ENCODE measurements around the gene FDPS.
"Not testable (repeated sequence)": the region's sequence is repeated elsewhere in the genome, so short reads cannot be mapped to it uniquely, and the experiment has no call there.

The FDPS gene

GRCh38 chr1:155316922-155317321 is 8.3 kb downstream of the FDPS start:
- no peak for DNase-seq (ENCODE audit: insufficient read length, low spot score)
- FAIRE-seq, result no peak

DNA sequence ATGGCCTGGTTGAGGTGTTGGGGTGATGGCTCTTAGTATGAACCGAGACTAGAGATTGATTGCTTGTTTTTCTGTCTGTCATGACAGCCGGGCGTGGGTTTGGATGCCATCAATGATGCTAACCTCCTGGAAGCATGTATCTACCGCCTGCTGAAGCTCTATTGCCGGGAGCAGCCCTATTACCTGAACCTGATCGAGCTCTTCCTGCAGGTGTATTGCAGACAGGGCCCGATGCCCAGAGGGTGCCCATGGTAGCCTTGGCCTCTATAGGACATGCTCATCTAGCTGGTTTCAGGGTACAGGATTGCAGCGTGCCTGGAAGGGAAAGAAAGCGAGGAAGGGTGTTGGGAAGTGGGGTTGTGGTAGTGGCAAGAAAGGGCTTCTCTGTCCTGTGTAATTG is 9.4 kb downstream of the FDPS start:
- no peak for DNase-seq (ENCODE audit: insufficient read length, low spot score)
- FAIRE-seq, result no peak

- FAIRE-seq, result no peak
- DNase-seq (ENCODE audit: insufficient read length, low spot score), result no peak
Measured at GRCh38 chr1:155319536-155319935, 10.9 kb downstream of the FDPS start.

- FAIRE-seq, result no peak
Measured at GRCh38 chr1:155320252-155320651, 11.6 kb downstream of the FDPS start.

DNA sequence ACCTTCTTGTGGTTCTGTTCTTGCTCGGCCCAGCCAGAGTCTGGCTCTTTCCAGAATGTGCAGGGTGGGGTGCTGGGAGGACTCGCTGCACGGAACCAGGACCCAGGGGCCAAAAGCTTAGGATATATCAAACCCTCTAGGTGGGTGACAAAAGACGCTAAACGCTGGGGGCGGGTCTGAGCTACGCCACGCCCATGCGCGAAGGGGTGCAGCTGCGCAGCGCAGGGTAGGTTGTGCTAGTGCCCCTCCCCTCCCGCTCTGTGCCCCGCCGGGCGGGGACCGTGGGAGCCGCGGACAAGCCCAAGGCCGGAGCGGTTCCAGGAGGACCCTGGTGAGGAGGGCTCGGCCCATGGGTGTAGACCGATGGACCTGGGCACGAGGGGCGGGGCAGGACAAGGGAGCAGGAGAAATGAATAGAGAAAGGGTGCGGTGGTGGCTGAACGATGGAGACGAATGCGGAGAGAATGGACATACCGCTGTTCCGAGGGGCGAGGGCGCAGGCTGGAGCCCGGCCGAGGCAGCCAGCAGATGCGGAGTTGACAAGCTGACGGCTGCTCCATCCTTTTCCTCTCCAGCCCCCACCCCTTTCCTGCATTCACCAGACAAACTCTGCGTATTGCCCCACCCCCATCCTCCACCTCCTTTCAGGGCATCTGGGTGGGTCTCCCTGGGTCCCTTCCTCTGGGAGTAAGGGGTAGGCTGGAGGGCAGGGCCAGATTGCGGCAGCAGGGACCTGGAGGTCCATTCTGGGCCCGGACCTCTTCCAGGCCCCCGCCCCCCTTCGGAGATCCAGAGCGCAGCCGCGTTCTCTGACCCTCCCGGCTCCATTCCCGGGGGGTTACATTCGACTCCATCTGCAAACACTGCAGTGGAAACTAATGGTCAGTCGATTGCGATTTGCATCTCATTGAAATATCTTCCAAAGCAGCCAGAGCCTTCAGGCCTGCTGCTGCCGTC is 12.3 kb downstream of the FDPS start, which contains the start of gene RUSC1:
RUSC1 (plus strand) TSS at position 234 of the 957 bp plus-strand sequence. CDS start 880 bp downstream, outside the sequence.
- no peak for DNase-seq (ENCODE audit: insufficient read length, low spot score)
- no peak for FAIRE-seq

More at GRCh38 chr1:155320252-155320651, 11.6 kb downstream of the FDPS start:
- DNase-seq (ENCODE audit: insufficient read length, low spot score), result no peak

DNA sequence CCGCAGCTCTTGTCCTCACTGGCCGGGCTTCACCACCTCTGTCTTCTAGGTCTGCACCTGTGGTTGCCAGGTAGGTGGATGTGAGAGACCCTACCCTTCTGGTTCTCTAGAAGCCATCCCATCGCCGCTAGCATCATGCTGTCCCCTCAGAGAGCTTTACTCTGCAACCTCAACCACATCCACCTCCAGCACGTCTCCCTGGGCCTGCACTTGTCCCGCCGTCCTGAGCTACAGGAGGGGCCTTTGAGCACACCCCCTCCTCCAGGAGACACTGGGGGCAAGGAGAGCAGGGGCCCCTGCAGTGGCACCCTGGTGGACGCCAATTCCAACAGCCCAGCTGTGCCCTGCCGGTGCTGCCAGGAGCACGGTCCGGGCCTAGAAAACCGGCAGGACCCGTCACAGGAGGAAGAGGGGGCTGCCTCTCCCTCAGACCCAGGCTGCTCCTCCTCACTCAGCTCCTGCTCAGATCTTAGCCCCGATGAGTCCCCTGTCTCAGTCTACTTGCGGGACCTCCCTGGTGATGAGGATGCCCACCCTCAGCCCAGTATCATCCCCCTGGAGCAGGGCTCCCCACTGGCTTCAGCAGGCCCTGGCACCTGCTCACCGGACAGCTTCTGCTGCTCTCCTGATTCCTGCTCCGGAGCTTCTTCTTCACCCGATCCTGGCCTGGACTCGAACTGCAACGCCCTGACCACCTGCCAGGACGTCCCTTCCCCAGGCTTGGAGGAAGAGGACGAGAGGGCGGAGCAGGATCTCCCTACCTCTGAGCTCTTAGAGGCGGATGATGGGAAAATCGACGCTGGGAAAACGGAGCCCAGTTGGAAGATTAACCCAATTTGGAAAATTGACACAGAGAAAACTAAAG is 13.2 kb downstream of the FDPS start:
- FAIRE-seq (no peak), DNase-seq (ENCODE audit: insufficient read length, low spot score) (no peak)

- DNase-seq (ENCODE audit: insufficient read length, low spot score) (peak; percentile 19), FAIRE-seq (no peak)
Measured at GRCh38 chr1:155322571-155322952, 13.9 kb downstream of the FDPS start.

- peak; percentile 4 for FAIRE-seq
- peak; percentile 76 for DNase-seq (ENCODE audit: insufficient read length, low spot score)
Measured at GRCh38 chr1:155322953-155323728, 14.5 kb downstream of the FDPS start.

DNA sequence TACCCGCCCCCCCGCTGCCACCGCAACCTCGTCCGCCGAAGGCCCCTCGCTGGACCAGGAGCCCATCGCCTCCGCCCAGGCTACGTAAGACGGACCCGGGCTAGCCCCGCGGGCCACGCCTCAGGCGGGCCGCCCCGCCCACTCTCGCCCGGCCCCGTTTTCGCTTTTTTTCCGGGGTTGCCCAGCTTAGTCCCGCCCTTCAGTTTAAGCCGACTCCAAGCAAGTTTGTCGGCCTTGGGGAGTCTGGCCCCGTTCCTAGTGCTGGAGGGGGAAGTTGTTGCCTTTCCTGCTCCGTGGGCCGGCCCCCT is 15.0 kb downstream of the FDPS start:
- DNase-seq (ENCODE audit: insufficient read length, low spot score), result peak; percentile 78
- peak; percentile 77 for FAIRE-seq

GRCh38 chr1:155324037-155324716 is 15.5 kb downstream of the FDPS start:
- peak; percentile 69 for FAIRE-seq
- peak; percentile 95 for DNase-seq (ENCODE audit: insufficient read length, low spot score)

- no peak for FAIRE-seq
- DNase-seq (ENCODE audit: insufficient read length, low spot score), result peak; percentile 49
Measured at GRCh38 chr1:155324717-155325602, 16.3 kb downstream of the FDPS start.

DNA sequence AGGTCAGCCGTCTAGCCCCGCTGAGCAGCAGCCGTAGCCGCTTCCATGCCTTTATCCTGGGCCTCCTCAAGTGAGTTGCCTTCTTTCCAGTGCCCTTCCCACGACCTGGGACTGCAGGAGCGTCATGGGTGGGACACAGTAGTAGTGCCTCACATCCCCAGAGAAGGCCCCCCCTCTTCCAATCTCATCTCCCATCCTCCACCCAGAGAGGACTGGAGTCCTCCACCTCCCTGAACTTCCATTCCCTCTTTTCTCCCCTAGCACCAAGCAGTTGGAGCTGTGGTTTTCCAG is 16.9 kb downstream of the FDPS start:
- FAIRE-seq (no peak), DNase-seq (ENCODE audit: insufficient read length, low spot score) (no peak)

GRCh38 chr1:155326020-155326526 is 17.4 kb downstream of the FDPS start:
- no peak for FAIRE-seq

GRCh38 chr1:155326631-155327037 is 18.0 kb downstream of the FDPS start:
- FAIRE-seq, result no peak
- DNase-seq (ENCODE audit: insufficient read length, low spot score), result no peak

More at GRCh38 chr1:155326020-155326526, 17.4 kb downstream of the FDPS start:
- DNase-seq (ENCODE audit: insufficient read length, low spot score), result no peak

GRCh38 chr1:155327981-155328380 is 19.3 kb downstream of the FDPS start:
- no peak for FAIRE-seq
- no peak for DNase-seq (ENCODE audit: insufficient read length, low spot score)

DNA sequence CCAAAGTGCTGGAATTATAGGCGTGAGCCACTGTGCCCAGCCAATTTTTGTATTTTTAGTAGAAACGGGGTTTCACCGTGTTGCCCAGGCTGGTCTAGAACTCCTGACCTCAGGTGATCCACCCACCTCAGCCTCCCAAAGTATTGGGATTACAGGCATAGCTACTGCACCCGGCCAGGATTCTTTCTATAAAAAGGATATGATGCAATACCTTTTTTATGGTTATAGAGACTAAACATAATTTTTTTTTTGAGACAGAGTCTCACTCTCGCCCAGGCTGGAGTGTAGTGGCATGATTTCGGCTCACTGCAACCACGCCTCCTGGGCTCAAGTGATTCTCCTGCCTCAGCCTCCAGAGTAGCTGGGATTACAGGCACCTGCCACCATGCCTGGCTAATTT is 20.2 kb downstream of the FDPS start:
- not testable (repeated sequence) for FAIRE-seq; DNase-seq (ENCODE audit: insufficient read length, low spot score)

GRCh38 chr1:155329980-155330598 is 21.4 kb downstream of the FDPS start:
- FAIRE-seq (no peak), DNase-seq (ENCODE audit: insufficient read length, low spot score) (no peak)

DNA sequence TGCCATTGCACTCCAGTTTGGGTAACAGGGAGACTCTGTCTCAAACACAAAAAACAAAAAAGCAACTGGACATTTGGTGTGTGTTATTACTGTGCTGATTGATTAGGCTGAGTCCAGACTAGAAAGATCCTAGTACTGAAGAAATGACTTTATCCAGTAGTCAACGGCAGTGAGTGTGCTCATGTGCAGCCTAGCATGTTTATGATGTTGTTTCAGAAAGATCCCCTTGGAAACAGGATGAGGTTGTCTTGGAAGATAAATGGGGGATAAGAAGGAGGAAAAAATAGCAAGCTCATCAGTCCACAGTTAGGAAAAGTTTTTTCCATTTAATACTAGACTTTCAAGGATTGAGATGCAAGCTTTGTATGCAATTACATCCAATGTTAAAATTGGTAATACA is 26.3 kb downstream of the FDPS start:
- FAIRE-seq, result no peak
- no peak for DNase-seq (ENCODE audit: insufficient read length, low spot score)

All from HTR-8/SVneo (cell line).